ENCODE data around the gene KRT80.

Gene KRT80

DNA sequence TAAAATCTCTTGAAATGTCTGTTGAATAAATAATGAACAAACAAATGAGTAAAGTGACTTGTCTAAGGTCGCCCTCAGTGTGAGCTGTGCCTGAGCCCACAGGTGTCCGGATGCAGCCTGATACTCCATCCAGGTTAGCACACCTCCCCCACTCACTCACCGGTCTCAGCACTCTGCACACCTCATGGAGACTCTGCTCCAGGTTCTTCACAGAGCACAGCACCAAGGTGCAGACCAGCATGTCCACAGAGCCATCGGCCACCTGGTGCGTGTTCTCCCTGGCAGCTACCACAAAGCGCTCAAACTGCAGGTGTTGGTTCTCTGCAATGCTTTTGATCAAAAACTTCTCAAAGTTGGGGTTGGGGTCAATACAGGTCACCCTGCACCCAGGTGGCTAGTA, 37.1 kb upstream of the KRT80 start:
- no peak for DNase-seq (ENCODE audit: low spot score)

DNA sequence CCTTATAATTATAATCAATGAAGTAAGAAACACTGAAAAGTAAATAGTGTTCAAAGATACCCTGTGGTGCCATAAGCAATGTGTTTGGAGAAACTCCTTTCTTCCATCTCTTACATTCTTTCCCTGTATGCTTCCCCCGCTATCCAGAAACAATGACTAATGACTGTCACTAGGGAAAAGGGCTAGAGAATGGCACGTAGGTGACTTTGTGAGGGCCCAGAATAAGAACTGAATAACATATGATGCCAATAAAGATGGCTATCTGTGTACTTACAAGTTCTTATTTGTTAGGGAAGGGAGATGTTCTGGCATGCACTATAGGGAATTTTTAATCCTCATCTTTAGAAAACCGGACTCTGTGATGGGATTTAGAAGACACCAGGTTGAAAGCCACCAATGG, 36.6 kb upstream of the KRT80 start:
- DNase-seq (ENCODE audit: low spot score), result peak; percentile 68

DNA sequence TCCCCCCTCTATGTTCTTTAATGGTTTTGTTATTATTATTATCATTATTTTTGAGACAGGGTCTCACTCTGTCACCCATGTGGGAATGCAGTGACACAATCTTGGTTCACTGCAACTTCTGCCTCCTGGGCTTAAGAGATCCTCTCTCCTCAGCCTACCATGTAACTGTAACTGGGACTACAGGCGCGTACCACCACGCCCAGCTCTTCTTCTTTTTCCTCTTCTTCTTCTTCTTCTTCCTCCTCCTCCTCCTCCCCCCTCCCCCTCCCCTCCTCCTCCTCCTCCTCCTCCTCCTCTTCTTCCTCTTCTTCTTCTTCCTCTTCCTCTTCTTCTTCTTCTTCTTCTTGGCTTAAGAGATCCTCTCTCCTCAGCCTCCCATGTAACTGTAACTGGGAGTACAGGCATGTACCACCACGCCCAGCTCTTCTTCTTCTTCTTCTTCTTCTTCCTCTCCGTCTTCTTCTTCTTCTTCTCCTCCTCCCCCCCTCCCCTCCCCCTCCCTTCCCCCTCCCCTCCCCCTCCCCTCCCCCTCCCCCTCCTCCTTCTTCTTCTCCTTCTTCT, 35.9 kb upstream of the KRT80 start:
- DNase-seq (ENCODE audit: low spot score), result no peak

DNA sequence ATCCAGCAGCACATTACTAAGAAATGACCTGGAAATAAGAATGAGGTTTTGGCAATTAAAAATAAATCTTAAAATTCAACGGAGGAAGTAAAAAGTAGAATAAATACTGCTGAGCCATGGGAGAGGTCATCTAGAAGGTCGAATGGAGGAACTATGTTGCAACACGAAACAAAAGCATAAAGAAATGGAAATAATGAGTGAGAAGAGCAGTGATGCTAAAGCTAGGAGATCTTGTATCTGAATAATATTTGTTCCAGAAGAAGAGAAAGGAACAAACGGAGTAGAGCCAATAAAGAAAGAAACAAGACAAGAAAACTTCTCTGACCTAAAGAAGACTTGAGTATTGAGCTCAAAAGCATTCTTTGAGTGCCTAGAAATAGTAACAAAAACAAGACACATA, 34.6 kb upstream of the KRT80 start:
- no peak for DNase-seq (ENCODE audit: low spot score)

DNA sequence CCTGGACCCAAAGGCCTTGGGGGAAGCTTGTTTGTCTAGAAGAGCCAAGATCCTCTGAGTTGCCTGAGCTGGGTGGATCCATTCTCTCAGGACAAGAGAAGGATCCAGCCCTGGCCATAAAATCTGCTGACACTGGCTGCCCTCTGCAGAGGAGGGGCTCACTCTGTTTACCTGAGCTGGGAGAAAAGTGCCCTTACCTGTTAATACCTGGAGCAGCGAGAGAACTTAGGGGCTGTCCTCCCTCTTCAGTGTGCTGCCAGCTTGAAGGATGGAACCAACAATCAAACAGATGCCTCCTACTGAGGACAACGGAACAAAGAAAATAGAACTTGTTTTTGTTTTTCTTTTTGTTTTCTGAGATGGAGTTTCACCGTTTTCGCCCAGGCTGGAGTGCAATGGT, 33.9 kb upstream of the KRT80 start:
- no peak for DNase-seq (ENCODE audit: low spot score)

DNA sequence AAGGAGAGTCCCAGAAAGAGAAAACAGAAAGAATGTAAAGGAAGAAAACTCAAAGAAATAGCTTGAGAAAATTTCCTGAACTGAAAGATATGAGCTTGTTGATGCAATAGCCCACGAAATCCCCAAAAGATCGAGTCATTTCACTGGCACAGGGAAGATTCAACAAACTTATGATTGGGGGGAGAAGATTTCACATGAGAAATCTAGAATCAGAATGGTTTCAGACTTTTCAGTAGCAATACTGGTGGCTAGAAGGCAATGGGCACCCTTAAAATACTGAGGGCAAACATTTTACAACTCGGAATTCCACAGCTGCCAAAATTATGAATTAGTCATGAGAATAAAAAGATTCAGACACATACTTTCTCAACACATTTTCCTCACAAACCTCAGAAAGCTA, 32.3 kb upstream of the KRT80 start:
- DNase-seq (ENCODE audit: low spot score), result no peak

DNA sequence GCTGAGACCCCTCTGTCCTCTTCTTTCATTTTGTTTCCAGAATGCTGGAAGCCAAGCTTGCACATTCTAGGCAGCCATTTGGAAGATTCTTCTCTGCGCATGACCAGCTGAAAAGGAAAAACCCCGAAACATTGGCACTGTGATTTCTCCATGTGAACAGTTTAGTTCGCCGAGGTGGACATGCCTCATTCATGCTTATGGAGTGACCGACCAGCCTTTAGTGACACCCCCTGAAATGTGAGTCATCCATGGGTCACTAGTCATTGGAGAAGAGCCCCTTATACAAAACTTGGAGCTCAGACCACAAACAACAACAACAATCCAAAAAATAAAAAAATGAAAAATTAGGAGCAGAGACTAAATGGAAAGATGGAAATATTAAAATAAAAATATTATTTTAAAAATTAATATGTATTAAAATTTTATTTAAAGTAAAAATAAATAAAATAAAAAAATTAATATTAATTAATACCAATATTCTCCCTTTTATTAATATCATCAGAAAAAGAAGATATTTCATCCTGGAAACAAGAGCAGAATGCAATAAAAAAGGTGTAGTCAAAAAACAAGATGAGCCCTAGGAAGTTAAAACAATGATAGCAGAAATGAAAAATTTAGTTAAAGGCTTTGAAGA, 31.7 kb upstream of the KRT80 start:
- no peak for DNase-seq (ENCODE audit: low spot score)

DNA sequence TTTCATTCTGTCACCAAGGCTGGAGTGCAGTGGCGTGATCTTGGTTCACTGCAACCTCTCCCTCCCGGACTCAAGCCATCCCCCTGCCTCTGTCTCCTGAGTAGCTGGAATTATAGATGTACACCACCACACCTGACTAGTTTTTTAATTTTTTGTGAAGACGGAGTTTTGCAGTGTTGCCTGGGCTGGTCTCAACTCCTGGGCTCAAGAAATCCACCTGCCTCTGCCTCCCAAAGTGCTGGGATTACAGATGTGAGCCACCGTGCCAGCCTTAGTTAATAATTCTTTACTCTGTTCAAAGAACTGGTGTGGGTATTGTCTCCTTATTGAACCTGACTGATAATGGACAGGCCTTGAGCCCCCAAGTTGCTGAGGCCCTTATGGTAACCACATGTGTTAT, 30.9 kb upstream of the KRT80 start:
- DNase-seq (ENCODE audit: low spot score), result no peak

DNA sequence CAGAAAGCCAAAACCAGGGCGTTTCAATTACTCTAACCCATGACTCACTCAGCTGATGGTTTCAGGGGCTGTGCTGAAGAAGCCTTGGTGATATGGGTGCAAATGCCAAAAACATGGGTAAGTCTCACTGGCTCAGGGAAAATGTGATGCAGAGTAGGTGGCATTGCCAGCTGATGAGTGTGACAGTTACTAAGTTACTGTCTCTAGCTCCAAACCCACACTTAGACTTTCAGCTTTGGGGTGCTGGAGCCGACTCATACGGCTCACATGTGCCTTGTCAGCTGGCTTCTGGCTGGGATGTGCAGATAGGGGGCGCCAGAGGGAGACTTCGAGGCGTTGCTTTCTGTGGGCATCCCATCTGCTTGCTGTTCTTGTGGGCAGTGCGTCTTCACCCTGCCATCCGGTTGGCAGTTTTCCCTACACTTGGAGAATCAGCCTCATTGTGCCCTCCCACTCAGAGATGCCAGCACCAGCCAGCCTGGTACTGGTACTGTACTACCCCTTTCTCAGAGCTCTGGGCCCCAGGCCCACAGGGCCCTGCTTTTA, 30.2 kb upstream of the KRT80 start:
- peak; percentile 62 for DNase-seq (ENCODE audit: low spot score)

DNA sequence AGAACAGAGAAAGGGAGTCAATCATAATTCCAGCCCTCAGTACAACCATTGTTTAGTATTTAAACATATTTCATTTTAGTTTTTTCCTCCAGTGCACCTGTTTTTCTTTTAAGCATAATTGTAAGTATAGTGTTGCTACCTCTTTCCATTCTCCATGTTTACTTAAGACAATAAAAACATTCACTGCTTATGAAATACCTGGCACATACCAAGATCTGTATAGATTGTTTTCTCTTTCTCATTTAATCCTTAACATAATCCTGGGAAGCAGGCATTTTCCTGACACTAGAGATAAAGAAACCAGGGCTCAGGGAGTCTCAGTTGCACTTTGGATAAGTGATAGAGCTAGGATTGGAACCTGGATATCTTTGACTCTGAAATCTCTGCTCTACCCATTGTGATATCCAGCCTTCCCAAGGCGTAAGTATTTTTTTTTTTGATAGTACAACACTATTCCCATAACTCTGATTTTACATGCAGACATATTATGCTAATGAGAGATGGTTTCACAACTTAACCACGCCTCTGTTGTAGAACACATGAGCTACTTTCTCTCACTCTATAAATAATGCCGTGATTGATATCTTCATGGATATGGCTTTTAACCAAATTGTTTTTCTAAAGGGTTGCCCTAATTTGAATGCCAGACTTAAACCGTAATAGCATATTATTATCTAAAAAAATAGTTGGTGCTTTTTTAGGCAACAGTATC, 29.4 kb upstream of the KRT80 start:
- no peak for DNase-seq (ENCODE audit: low spot score)

DNA sequence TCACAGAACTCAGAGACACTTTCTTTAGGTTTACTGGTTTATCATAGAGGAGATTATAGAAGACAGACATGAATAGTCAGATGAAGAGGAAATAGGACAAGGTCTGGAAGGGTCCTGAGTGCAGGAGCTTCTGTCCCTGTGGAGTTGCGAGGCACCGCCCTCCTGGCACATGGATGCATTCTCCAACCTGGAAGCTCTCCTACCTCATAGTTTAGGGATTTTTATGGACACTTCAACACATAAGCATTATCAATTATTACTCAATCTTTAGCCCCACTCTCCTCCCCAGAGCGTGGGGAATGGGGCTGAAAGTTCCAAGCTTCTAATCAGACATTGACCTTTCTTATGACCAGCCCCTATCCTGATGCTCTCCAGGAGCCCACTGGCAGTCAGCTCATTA, 28.7 kb upstream of the KRT80 start:
- no peak for DNase-seq (ENCODE audit: low spot score)

DNA sequence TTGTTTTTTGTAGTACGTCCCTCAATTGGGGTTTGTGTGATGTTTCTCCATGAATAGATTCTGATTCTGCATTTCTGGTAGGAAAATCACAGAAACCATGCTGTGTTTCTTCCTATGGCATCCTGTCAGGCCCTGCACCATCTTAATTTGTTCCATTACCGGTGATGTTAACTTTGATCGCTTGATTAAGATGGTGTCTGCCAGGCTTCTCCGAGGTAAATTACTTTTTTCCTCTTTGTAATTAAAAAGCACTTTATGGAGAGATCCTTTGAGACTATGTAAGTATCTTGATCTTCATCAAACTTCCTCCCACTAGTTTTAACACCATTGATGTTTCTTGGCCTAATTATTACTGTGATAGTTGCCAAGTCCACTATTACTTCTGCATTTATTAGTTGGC, 26.2 kb upstream of the KRT80 start:
- DNase-seq (ENCODE audit: low spot score), result no peak

DNA sequence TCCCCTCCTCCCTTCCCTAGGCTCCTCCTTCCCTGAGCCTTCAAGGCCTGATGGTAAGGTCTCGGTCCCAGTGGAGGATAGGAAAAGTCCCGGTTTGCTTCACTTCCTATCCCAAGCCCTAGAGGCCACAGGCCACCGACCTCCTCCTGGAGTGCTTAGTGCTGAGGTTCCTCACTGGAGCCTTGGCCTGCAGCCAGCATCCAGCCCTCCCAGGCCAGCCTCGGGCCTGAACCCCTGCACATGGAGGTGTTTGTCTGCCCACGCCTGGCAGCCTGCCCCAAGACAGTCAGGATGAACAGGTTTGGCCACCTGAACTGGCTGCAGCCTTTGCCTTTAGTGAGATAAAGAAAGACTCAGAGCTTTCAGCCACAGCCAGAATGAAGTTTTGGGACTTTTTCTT, 25.4 kb upstream of the KRT80 start:
- peak; percentile 92 for DNase-seq (ENCODE audit: low spot score)

DNA sequence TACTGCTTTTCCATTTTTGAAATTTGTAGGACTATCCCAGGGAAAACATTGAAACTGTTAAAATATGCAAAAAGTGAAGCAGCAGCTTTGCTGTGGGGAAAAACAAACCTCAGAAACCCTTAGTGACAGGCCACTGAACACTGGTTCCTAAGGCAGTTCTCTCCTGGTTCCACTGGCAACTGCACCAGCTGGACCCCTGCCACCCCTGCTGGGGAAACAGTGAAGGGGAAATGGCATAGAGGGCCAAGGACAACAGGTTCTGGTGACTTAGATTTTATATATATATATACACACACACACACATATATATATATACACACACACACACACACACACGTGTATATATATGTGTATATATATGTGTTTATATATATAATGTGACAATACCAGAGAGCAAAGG, 25.0 kb upstream of the KRT80 start:
- no peak for DNase-seq (ENCODE audit: low spot score)

DNA sequence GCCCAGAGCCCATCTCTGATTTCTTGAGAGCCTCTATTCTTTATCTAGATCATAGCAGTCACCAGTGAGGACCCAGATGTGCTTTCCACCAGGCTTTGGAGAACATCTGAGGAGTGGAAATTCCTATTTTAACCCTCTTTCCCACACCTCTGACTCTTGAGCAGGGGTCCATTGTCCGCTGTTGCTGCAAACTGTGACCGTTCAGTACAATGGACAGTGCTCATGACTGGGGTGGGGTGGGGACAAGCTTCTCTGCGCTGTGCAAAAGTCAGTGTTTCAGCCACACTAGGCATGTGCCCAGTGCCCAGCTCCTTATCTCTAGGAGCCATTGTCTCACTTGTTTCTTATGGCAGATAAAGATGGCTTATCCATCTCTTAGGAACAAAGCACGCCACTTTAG, 24.3 kb upstream of the KRT80 start:
- DNase-seq (ENCODE audit: low spot score), result no peak

DNA sequence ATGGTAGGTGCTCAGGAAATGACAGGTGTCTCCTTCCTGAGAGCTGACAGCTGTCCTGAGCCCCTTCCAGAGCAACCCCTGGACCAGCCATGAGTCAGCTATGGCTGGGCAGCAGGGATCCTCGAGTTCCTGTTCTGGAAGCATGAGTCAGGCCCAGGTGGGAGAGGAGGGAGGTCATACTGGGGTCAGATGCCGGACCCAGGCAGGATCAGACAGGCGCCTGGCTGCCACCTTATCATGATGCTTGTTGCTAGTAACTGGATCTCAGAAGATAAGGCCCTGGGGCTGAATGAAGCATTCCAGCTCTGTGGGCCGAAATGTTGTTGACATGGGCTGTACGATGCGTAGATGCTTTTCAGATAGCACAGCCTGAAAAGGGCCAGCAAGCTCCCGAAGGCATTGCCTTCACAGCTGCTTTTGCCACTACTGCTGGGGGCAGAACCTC, 23.8 kb upstream of the KRT80 start:
- DNase-seq (ENCODE audit: low spot score), result peak; percentile 70

DNA sequence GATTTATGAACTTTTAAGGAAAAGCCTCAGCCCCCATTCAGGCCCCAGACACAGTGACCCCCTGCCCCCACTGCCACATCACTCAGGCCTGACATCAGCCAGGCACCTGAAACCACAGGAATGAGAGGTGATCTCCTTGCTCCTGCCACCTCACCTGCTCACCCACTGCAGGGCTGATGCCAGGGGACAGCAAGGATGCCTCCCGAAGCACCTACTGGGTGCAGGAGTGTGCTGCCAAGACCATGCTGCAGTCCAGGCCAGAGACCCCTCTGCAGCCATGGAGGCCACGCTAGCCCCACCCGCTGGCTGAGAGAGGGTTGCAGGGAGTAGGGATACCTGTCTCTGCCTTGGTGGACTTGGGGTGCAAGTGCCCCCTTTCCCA, 22.6 kb upstream of the KRT80 start:
- no peak for DNase-seq (ENCODE audit: low spot score)

DNA sequence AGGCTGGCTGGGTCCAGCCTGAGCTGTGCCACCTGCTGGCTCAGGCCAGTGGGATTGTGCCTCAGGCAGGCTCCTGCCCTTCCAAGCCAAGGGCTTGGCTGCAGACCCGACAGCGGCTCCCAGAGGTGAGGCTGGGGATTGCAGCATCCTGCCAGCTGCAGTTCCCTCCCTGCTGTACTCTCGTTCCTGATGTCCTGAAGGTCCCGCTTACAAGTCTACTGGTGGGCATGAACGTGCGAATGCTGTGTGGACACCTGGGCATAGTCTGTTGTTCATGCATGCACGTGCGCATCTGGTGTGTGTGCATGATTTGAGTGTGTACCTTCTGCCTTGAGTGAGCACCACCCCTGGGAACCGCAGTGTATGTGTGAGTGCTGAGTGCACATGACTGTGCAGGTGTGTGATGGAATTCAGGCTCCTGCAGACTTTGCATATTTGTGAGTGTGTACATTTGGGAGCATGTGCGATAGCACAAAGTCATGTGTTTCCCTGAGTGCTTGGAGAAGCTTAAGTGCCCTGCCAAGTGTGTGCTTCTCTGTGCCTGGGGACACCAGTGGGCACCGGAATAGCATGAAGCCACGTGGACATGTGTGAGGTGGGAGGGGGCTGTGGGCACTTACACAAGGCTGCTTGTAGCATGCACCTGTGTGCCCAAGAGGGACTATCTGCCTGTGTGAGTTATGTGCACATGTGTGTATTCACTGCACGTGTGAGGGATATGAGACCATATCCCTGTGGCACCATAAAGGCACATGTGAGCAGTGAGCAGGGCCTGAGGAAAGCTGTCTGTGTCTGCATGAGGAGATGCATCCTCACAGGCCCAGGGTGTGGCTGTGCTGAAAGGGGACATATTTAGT, 22.0 kb upstream of the KRT80 start:
- DNase-seq (ENCODE audit: low spot score), result peak; percentile 77

DNA sequence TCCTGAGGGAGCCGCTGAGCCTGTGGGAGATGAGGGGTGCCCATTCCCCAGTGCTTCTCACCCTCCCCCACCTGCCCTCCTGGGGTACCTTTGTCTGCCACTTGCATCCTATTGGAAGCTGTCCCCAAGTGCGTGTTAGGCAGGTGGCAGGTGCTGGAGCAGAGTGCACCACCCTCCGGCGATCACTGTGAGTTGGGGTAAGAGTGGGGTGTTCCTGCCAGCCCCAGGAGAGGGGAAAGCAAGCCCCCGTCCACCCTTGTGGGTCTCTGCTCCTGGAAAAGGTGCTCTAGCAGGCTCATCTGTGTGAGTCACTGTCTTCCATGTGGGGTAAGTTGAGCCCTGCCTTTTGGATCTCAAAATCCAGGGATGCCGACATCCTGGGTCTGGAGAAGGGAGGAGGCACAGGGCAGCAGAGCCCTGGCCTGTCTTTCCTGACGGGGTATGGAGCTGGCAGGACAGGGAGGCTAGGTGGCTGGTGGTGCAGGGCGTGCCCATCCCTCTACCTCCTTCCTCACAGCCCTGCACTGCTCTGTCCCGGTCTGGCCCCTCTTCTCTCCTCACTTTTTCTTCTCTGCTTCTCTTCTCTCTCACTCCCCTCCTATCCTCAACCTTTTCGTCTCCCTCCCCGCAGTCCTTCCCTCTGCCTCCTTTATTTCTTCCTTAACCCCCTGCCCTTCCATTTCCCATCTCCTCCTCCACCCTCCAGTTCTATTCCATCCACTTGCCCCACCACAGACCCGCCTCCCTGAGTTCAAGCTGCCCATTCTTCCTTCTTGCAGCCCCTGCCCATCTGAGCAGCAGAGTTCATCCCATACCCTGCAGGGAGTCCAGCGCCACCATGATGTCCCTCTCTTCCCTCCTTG, 21.1 kb upstream of the KRT80 start:
- no peak for DNase-seq (ENCODE audit: low spot score)

DNA sequence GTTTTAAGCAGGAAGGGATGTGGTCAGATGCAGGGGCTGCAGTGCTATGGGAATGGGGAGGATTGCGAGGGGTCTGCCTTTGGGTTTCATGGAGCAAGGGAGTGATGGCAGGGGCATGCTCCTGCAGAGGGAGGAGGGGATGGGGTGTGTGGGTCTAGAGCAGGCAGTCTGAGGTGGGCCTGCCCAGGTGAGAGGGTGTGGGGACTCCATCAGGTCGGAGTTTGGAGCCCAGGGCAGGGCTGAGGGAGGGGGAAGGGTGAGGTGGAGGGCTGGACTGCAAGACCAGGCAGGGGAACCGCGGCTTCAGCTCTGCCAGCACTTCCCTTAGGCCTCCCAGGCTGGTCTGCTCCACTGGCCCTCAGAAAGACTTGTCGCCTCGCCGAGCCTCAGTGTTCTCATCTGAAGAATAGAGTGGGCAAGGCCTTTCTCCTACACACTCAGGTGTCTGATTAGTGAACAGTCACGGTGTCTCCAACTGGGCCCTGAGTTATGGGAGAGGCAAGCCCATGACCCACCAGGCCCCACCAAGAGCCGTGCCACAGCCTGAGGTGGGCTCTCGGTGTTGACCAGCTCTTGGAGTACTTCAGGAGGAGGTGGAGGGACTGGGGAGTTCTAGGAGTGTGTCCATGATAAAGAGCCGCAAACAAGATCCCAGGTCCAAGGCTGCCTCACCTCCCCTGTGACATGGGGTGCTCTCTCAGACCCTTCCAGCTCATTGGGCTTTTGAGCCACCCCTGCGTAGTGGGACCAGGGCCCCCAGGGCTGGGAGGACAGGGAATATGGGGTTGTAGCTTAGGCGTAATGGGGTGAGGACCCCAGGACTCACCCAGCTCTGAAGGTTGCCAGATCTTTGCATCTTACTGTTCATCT, 20.1 kb upstream of the KRT80 start:
- no peak for DNase-seq (ENCODE audit: low spot score)
